NB4 (cell line): ENCODE measurements around the gene MSI2.

Experiments
- DNase-seq: peaks from one replicate; pipeline ENCODE4 v3.0.0; 2010; ENCODE audit warnings: low read depth
- H3K4me3 ChIP-seq: one replicate; pipeline ENCODE4 v1.5.1; 2011; ENCODE audit warnings: mild to moderate bottlenecking, low read depth, low read length, moderate library complexity
- MYC ChIP-seq: IDR thresholded peaks from 2 replicates; pipeline ENCODE4 v1.6.1; 2011; ENCODE audit warnings: low read depth, low read length
- POLR2A ChIP-seq: IDR thresholded peaks from 2 replicates; pipeline ENCODE4 v1.6.1; 2011; ENCODE audit warnings: mild to moderate bottlenecking; ENCODE audit not compliant: insufficient read length; ENCODE audit errors: extremely low read depth
- TF ChIP-seq, protein P1 (sequence below): IDR thresholded peaks from one replicate; pipeline ENCODE4 v1.5.1; 2012; ENCODE audit warnings: low read depth, low read length
- TF ChIP-seq, protein P2 (sequence below): IDR thresholded peaks from 2 replicates; pipeline ENCODE4 v1.6.1; 2011; ENCODE audit warnings: low read depth, low read length

MSI2 gene

DNA sequence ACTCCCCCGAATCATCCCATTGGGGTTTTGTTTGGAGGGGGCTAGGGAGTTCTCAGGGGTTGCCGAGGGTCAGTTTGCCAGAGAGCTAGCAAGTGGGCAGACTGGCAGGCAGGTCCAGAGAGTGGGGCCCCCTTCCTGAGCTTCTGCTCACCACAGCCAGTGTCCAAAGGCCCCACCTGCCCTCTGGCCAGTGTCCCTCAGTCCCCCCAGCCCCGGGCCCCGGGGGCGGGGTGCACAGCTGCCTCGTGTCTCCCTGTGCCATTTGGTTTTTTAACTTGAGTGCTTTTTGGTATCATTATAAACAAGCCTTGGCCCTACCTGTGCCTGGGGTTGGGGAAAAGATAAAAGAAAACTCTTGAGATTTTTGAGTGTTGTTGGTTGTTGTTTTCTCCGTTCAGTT, 397.0 kb downstream of the MSI2 start:
- no peak for DNase-seq
- TF ChIP-seq MYC = no peak
- TF ChIP-seq POLR2A = no peak
- TF ChIP-seq, protein P1, sequence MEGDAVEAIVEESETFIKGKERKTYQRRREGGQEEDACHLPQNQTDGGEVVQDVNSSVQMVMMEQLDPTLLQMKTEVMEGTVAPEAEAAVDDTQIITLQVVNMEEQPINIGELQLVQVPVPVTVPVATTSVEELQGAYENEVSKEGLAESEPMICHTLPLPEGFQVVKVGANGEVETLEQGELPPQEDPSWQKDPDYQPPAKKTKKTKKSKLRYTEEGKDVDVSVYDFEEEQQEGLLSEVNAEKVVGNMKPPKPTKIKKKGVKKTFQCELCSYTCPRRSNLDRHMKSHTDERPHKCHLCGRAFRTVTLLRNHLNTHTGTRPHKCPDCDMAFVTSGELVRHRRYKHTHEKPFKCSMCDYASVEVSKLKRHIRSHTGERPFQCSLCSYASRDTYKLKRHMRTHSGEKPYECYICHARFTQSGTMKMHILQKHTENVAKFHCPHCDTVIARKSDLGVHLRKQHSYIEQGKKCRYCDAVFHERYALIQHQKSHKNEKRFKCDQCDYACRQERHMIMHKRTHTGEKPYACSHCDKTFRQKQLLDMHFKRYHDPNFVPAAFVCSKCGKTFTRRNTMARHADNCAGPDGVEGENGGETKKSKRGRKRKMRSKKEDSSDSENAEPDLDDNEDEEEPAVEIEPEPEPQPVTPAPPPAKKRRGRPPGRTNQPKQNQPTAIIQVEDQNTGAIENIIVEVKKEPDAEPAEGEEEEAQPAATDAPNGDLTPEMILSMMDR = no peak
- TF ChIP-seq, protein P2, sequence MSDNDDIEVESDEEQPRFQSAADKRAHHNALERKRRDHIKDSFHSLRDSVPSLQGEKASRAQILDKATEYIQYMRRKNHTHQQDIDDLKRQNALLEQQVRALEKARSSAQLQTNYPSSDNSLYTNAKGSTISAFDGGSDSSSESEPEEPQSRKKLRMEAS = no peak
- H3K4me3 ChIP-seq = no peak overlapping the region

DNA sequence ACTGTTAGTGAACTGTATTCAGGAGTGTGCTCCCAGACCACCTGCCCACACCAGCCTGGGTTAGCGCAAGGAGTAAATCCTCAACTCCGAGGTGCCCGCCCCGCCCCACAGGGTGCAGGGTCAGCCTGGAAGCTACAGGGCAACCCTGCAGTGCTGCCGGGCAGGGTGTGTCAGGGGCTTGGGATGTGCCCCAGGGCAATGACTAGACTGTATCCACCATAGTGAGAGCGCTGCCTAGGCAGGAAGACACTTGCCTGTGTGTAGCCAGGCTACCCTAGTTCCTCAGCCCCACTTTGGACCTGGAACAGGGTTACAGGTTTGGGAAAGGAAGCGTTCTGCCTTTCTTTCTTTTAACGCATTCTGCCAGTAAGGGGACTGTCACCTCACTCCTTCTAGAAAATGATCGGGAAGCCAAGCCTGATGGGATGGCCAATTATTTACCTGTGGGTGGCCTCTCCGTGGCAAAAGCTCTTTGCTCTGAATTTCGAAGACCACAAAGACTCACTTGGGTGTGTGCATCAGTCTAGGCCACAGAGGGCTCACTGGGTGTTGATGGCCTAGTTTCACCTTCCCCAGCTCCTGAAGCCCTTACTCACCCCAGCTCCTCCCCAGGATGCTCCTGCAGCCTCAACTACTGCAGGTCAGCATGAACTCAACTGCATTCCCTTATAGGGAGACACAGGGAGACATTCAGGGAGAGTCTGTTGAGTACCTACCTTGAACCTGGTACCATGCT, 397.9 kb downstream of the MSI2 start:
- no peak for DNase-seq
- TF ChIP-seq, protein P1 = no peak
- TF ChIP-seq MYC (no peak), POLR2A (no peak)
- TF ChIP-seq, protein P2 = no peak
- H3K4me3 ChIP-seq = no peak overlapping the region

DNA sequence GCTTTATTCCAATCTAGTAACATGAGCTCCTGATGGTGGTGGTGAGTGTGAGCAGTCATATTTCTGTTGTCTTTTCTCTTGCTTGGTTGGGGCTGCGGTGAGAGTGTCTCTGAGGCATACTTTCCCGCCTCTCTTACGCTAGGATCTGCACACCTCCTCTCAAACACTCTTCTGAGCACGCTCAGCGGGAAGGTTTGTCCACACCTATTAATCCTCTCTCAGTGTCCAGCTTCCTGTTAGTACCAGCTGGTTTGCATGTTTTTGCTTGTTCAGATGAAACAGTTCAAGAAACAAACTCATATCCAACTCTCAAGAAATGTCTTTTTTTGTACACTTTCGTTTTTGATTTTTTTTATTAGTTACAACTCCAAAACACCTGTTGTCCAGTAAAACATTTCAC, 399.2 kb downstream of the MSI2 start:
- no peak for TF ChIP-seq MYC
- TF ChIP-seq, protein P1 = no peak
- TF ChIP-seq, protein P2 = no peak
- no peak overlapping the region for H3K4me3 ChIP-seq
- DNase-seq = no peak

DNA sequence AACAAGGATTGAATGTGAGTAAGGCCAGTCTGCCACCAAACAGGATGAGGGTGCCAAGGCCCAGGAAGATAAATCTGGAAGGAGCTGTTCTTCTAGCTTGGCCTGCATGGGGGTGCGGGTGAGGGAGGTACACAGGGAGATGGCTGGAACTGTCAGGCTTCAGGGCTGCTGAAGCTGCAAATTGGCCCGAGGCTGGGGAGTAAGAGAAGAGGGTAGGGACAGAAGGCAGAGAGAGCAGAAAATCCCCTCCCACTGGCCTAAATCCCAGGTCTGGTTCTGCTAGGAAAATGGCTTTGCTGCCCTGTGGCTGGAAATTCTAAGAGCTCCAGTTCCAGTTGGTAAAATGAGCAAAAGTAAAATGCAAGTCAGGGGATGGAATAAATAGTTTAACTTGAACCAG, 400.9 kb downstream of the MSI2 start:
- TF ChIP-seq, protein P1 = no peak
- TF ChIP-seq, protein P2 = no peak
- TF ChIP-seq MYC (no peak), POLR2A (no peak)

DNA sequence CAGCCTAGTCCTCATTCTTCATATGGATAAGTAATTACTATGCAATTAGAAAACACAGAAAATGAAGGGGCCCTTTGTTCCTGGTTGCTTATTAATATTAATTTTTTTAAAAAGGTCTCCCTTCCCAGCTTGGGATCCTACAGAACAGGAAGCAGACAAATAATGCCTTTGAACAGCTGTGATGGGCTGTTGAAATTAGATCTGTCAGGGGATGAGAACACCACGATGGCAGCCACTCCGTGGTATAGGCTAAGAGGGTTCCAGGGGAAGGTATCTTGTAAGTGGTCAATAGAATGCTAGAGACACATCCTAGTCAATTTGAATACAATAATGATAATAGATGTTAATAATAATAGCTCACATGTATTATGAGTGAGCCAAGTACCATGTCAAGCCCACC, 405.7 kb downstream of the MSI2 start:
- DNase-seq = no peak
- no peak overlapping the region for H3K4me3 ChIP-seq
- TF ChIP-seq POLR2A (no peak), MYC (no peak)
- TF ChIP-seq, protein P2 = no peak
- TF ChIP-seq, protein P1 = no peak

More for the DNA sequence above, 400.9 kb downstream of the MSI2 start:
- no peak for DNase-seq
- no peak overlapping the region for H3K4me3 ChIP-seq
